CD4-positive, alpha-beta T cell treated with Interleukin-12 subunit alpha and Interleukin-12 subunit beta, for 1 hour (primary cell): ENCODE measurements around the gene SLC1A7.

ENCODE experiments used
- DNase-seq: peaks from one replicate; pipeline ENCODE4 v3.0.0-alpha.2; 2020

The SLC1A7 gene

DNA sequence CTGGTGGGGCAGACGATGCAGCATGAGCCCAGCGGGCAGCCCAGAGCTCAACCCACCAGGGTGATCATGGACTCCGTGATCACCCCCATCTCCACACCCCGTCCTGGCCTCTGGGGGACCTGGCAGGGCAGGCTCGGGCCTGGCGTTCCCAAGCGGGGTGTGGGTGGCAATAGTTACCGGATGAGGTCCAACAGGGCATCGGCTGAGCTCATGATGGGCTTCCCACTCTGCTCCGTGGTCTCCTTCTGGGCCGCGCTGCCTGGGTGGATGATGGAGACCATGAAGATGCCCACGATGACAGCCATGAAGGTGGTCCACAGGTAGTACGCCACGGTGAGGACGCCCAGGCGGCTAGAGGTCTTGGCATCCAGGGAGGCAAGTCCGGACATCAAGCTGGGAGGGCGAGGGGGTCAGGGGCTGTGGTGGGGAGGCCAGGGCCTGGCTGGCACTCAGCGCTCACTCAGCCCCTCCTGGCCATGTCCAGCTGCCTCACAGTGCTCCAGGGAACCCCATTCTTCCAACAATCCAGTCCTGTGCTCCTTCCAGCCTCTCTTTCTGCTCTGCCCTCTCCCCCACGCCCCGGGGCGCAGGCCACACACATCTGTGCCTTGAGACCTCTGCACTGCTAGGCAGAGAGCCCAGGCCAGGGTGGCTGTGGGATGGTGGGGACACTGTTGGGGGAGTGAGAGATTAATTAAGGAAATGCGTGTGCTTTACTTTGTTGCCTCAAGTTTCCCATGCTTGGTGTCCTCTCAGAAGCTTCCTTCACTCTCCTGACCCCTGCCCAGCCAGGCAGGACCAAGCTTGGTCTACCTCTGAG, 27.6 kb downstream of the SLC1A7 start:
- no peak for DNase-seq

DNA sequence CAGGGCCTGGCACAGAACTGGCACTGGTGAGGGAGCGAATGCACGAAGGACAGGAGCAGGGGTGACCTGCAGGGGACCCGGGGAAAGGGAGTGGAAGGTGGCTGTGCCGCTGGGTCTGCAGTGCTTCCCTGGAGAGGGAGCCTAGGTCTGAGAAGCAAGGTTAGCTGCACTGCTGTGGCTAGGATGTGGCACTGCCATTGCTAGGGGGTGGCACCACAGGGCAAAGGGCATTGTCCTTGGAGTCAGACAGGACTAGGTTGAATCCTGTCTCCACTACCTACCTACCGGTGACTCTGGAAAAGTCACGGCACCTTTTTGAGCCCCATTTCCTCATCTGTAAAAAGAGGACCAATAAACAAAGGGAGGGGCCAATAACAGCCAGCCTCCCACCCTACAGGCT, 28.3 kb downstream of the SLC1A7 start:
- no peak for DNase-seq

DNA sequence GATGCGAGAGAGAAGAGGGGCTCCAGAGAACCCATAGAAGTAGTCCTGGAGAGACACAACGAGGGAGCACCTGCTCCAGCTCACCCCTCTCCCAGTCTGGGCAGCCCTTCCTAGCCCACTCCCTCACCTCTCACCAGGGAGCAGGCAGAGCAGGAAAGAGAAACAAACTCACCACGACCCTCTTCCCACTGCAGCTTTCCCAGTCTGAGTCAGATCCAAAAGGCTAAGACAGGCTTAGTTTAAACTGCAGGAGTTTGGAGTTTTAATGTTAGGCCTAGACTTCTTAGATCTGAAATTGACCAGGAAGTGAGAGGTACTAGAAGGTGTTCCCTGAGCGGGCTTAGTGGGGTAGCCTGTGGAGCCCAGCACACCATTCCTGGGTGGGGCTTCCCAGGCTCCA, 29.6 kb downstream of the SLC1A7 start:
- DNase-seq = no peak

GRCh38 chr1:53112271-53112774, 30.1 kb downstream of the SLC1A7 start:
- DNase-seq = no peak

DNA sequence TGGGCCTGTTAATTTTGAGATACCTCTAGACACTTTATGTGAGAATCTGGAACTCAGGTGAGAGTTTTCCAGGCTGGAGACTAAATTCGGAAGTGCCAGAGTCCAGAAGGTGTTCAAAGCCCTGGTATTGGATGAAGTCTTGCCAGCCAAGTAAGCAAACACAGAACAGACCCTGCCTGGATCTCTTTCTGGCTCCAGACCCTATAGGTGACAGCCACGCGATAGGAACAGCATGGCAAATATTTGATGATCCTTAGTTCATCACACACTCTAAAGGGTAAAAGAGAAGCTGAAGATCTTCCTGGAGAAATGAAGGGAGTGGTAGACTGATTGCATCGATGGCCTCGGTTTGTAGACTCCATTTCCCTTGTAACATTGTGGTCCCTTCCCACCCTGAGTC, 30.7 kb downstream of the SLC1A7 start:
- DNase-seq = no peak

DNA sequence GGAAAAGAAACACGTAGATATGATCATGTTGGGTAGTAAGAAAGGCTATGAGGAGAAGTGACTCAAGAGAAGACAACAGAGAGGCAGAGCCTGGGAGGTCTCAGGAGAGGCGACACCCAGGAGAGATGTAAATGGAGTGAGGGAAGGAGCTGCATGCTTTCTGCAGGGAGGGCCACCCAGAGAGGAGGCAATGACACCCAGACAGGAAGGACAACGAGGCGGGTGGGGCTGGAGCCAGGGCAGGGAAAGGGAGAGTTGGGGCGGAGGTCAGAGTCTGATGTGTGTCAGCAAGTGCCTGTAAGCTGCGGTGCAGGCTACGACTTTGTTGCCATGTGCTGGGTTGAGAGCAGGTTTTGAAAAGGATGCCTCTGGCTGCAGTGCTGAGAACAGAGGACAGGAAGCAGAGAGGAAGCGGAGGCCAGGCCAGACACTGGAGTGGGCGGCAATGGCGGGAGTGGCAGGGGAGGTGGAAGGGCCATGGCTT, 31.3 kb downstream of the SLC1A7 start:
- DNase-seq = no peak

DNA sequence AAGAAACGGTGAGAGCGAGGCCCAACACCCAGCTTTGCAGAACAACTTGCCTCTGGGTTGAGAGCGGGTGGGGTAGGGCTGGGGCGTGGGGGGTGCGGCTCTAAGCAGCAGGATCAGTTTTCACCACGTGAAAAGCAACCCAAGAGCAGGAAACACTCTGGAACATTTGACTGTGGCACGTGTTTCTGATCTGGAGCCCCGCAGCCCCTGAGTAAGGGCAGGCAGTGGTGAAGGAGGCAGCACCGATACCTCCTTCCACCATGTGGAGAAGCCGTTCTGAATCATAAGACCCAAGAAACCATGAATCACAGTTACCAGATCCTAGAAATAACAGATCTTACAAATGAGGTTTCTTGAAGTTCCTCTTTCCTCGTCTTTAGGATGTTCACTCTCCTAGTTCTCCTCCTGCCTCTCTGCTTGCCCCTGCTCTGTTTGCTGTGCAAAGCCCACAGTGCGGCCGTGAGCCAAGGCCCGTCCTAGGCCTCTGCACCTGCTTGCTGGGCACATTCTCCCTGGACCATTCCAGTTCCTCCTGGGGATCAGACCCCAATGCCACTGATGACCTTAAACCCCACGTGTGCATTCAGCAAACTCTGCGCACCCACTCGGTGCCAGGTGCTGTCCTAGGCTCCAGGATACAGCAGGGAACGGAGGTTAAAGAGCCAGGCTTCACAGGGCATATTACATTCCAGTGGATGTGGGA, 31.9 kb downstream of the SLC1A7 start:
- DNase-seq = no peak

- DNase-seq = no peak
Measured at GRCh38 chr1:53108646-53109580, 33.5 kb downstream of the SLC1A7 start.

- no peak for DNase-seq
Measured at GRCh38 chr1:53107570-53108322, 34.7 kb downstream of the SLC1A7 start.

DNA sequence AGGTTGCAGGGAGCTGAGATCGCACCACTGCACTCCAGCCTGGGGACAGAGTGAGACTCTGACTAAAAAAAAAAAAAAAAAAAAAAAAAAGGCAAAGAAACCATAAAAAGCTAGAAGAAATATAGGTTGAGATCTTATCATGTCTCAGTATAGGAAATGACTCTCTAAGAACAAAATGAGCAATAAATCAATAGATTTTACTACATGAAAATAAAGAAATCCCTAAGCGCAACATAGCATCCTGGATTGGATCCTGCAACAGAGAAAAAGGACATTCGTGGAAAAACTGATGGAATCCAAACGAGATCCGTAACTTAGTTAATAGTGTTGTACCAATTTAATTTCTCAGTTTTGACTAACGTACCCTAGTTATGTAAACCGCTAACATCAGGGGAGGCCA, 35.3 kb downstream of the SLC1A7 start:
- DNase-seq = no peak

DNA sequence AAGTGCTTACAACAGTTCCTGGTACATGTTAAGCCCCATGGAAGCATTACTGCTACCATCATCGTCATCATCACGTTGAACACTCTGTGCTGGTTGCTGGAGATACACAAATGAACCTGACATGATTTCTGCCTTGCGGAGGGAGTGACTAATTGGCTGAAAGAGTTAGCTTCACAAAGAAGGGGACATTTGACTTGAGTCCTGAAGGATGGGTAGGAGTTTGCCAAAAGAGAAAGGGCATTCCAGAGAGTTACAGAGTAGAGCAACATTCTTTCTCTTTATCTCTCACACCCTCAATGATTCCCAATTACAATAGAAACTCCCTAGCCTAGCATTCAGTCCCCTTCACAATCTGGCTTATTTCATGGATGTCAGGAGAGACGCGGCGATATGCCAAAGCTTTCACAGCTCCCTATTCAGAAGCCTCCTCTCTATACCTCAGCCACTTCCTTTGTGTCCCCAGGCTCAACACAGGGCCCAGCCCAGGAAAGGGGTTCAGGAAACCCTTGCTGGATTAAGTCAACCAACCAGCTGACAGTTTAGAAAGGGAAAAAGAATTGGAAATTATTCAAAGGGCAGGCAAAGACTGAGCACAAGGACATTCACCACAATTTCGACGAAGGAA, 38.0 kb downstream of the SLC1A7 start:
- DNase-seq = no peak

DNA sequence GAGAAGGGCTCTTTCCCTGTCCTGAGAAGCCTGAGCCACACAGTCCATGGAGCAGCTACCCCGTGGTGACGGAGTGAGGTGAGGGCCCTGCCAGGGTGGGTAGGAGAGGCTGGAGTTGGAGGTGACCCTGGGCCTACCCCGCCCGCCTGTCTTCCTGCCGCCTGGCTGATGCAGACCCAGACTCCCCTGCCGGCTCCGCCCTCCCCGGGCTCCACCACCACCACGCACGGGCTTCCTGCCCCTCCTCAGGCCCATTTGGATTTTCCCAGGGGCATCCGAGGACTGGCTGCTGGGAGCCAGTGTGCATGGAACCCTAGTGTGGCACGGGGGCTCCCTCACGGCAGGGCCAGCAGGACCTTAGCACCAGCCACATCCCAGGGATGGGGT, 47.9 kb downstream of the SLC1A7 start:
- no peak for DNase-seq

- DNase-seq = no peak
Measured at GRCh38 chr1:53093778-53094532, 48.5 kb downstream of the SLC1A7 start.

- DNase-seq = no peak
Measured at GRCh38 chr1:53093451-53093754, 49.0 kb downstream of the SLC1A7 start.

DNA sequence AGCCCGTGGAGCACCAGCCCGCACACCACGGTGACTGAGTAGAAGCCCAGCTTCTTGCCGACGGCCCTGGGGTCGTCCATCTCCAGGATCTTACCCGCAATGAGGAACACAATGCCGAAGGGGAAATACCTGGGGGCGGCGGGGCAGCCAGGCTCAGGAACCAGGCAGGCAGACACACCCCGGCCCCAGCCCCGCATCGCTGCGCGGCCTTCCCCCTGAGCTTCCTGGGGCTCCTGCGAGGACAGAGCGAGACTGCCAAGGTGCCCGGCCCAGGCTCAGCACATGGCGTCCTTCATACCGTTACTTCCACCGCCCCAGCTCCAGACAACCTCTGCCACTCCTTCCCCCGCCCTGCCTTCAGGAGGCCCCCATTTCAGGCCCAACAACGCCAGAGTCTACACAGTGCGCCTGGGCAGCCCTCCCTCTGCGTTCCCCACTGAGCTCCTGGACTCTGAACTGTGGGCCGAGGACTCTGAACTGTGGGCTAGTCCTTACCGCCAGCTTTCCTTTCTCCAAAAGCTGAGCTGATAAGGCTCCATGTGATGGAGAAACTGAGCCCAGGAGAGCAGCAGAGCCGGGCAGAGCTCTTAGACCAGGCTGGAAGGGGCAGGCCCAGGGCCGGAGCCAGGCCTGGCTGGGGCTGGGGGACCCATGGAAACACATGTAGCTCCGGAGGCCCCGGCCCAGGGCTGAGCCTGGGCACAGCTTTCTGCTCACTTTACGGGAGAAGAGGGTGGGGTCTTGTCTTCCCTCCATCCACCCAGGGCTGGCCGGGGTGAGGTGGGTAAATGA, 49.6 kb downstream of the SLC1A7 start:
- DNase-seq = no peak

- no peak for DNase-seq
Measured at GRCh38 chr1:53091841-53092645, 50.4 kb downstream of the SLC1A7 start.

DNA sequence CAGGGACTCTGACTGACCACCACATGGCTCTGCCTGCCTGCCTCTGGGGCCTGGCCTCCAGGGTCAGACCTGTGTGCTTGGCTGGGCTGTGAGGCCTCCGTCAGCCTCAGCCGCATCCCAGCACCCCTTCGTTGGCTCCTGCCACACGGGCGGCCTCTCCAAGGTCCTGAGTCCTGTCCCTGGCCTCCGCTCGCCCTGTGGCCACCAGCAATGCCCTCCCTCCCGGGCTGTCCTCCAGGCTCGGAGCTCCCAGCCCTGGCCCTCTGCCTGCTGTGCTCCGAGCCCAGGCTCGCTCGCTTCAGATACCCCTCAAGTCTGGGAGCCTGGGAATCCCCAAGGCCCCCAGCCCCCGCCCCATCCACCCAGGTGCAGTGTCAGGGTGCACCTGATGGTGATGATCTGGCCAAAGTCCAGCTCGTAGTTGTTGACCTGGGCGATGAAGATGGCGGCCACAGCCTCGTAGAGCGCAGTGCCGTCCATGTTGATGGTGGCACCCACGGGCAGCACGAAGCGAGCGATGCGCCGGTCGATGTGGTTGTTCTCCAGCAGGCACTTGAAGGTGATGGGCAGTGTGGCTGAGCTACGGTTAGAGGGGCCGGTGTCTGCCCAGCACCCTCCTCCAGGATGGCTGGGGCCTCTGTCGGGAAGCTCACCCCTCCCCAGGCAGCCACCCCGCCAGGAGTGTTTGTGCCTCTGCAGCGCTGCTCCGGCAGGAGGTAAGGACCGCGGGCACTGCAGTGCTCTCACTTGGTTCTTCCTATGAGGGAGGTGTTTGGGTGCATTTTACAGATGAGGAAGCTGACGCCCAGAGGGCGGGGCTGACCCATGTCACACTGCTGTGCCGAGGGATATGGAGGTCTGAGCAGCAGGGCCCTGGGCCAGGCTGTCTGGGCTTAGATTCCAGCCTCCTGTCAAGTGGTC, 52.0 kb downstream of the SLC1A7 start:
- peak; percentile 20 for DNase-seq
